H1 (cell line): ENCODE data around the gene CCDC78. TPM values are rescaled to one million over a fixed set of nuclear protein-coding genes. Genes with fewer than 3 reads are reported as not detected.
A peak's percentile ranks its signal among the peaks of the same experiment; 100 is the strongest.

Experiments used
- CTCF ChIA-PET: fragments of 300-600 bp; sonication (Branson Sonifier 250); formaldehyde crosslinking; loops from one replicate; lab custom pipeline; 2021; ENCODE audit not compliant: partially characterized antibody; lab: Charles Lee
- POLR2A ChIA-PET: fragments of 300-600 bp; sonication (Branson Sonifier 250); formaldehyde crosslinking; loops from one replicate; lab custom pipeline; 2021; ENCODE audit warnings: inconsistent platforms; ENCODE audit not compliant: partially characterized antibody; lab: Charles Lee
- DNase-seq, 2 experiments: peaks; one replicate each; pipeline versions ENCODE4 v3.0.0 to v3.0.0-alpha.2; 2010 to 2022; ENCODE audit warnings: low spot score in 2 of 2, low read depth in 1 of 2, mixed read lengths in 1 of 2
- FAIRE-seq: peaks from 2 replicates; lab custom pipeline; 2011; peaks lifted over from hg19 to GRCh38; lab: Jason Lieb, UNC
- H2AFZ ChIP-seq: 2 replicates; pipeline ENCODE4 v1.8.1; 2012; ENCODE audit warnings: low read length, inconsistent platforms
- H2AK5ac ChIP-seq: 2 replicates; pipeline ENCODE4 v1.6.1; 2013; ENCODE audit warnings: low read depth, low read length
- H2BK120ac ChIP-seq: replicated peaks from 2 replicates; pipeline ENCODE3; 2013; ENCODE audit warnings: low read depth, low read length, inconsistent platforms
- H2BK12ac ChIP-seq: 2 replicates; pipeline ENCODE4 v1.6.1; 2013; ENCODE audit warnings: low read depth, low read length
- H2BK15ac ChIP-seq: 2 replicates; pipeline ENCODE4 v1.6.1; 2013; ENCODE audit warnings: low read length
- H2BK20ac ChIP-seq: 2 replicates; pipeline ENCODE4 v1.6.1; 2013; ENCODE audit warnings: low read length
- H2BK5ac ChIP-seq: 2 replicates; pipeline ENCODE4 v1.6.1; 2013; ENCODE audit warnings: low read depth, low read length
- H3K14ac ChIP-seq: 2 replicates; pipeline ENCODE4 v1.6.1; 2013; ENCODE audit warnings: inconsistent platforms; ENCODE audit not compliant: insufficient read length
- H3K18ac ChIP-seq: 2 replicates; pipeline ENCODE4 v1.6.1; 2013; ENCODE audit warnings: low read length; ENCODE audit errors: extremely low read depth
- H3K23ac ChIP-seq: 2 replicates; pipeline ENCODE4 v1.6.1; 2013; ENCODE audit warnings: inconsistent platforms; ENCODE audit not compliant: insufficient read length
- H3K23me2 ChIP-seq: 2 replicates; pipeline ENCODE4 v1.6.1; 2013; ENCODE audit warnings: low read depth, low read length
- H3K27ac ChIP-seq: 2 replicates; pipeline ENCODE4 v1.6.1; 2011; ENCODE audit warnings: low read depth, low read length, inconsistent platforms
- H3K27me3 ChIP-seq, 4 experiments: replicated peaks in 1 of 4; 1 replicate in 1 of 4; 2 replicates in 3 of 4; pipeline versions ENCODE4 v1.6.1 to v1.8.1; 2011 to 2013; ENCODE audit warnings: low read length in 3 of 4, mild to moderate bottlenecking in 3 of 4, inconsistent platforms in 2 of 4, mixed read lengths in 2 of 4, moderate library complexity in 1 of 4; ENCODE audit not compliant: control insufficient read depth in 3 of 4, insufficient read depth in 3 of 4; ENCODE audit errors: extremely low read depth in 1 of 4
- H3K36me3 ChIP-seq, 4 experiments: 2 replicates each; pipeline versions ENCODE4 v1.6.1 to v1.8.1; 2011 to 2013; ENCODE audit warnings: mild to moderate bottlenecking in 4 of 4, low read length in 3 of 4, moderate library complexity in 2 of 4, control low read depth in 1 of 4, inconsistent platforms in 1 of 4; ENCODE audit not compliant: insufficient read depth in 4 of 4, control insufficient read depth in 2 of 4
- H3K4ac ChIP-seq: replicated peaks from 2 replicates; pipeline ENCODE3; 2013; ENCODE audit warnings: low read length, low read depth, mixed read lengths, inconsistent platforms; ENCODE audit not compliant: insufficient read length
- H3K4me1 ChIP-seq, 4 experiments: replicated peaks in 1 of 4; 1 replicate in 1 of 4; 2 replicates in 3 of 4; pipeline versions ENCODE4 v1.6.1 to v1.8.1; 2011 to 2013; ENCODE audit warnings: low read length in 3 of 4, inconsistent platforms in 2 of 4, mixed read lengths in 1 of 4; ENCODE audit not compliant: insufficient read depth in 4 of 4, control insufficient read depth in 3 of 4
- H3K4me2 ChIP-seq, 2 experiments: 2 replicates each; pipeline versions ENCODE4 v1.6.1 to v1.8.1; 2011 to 2013; ENCODE audit warnings: low read depth in 2 of 2, low read length in 2 of 2, control low read depth in 1 of 2, inconsistent platforms in 1 of 2, mild to moderate bottlenecking in 1 of 2; ENCODE audit not compliant: insufficient read depth in 1 of 2
- H3K4me3 ChIP-seq, 4 experiments: fragments of 200-600, 300-600 bp in 1 of 4; sonication (generic), shearing (Covaris generic), sonication (Bioruptor Twin) in 1 of 4; 2 replicates each; pipeline versions ENCODE4 v1.5.1 to v1.8.1; 2011 to 2016; ENCODE audit warnings: low read length in 4 of 4, low read depth in 3 of 4, control low read depth in 2 of 4, inconsistent platforms in 2 of 4, mild to moderate bottlenecking in 2 of 4, mixed read lengths in 1 of 4, moderate library complexity in 1 of 4; ENCODE audit not compliant: insufficient read depth in 2 of 4; ENCODE audit errors: extremely low read depth in 1 of 4
- H3K56ac ChIP-seq: replicated peaks from 2 replicates; pipeline ENCODE3; 2013; ENCODE audit warnings: low read depth, mild to moderate bottlenecking, mixed read lengths, low read length, inconsistent platforms; ENCODE audit not compliant: insufficient read length
- H3K79me1 ChIP-seq: 2 replicates; pipeline ENCODE4 v1.6.1; 2013; ENCODE audit warnings: low read depth, low read length, control low read depth
- H3K79me2 ChIP-seq, 2 experiments: 2 replicates each; pipeline versions ENCODE4 v1.6.1 to v1.8.1; 2012 to 2013; ENCODE audit warnings: low read length in 2 of 2, mild to moderate bottlenecking in 2 of 2, inconsistent platforms in 1 of 2; ENCODE audit not compliant: insufficient read depth in 2 of 2, control insufficient read depth in 1 of 2
- H3K9ac ChIP-seq, 4 experiments: replicated peaks in 1 of 4; 1 replicate in 1 of 4; 2 replicates in 3 of 4; pipeline versions ENCODE4 v1.6.1 to v1.8.1; 2011 to 2013; ENCODE audit warnings: low read depth in 3 of 4, low read length in 3 of 4, control low read depth in 2 of 4, mild to moderate bottlenecking in 2 of 4, moderate library complexity in 2 of 4, inconsistent platforms in 1 of 4; ENCODE audit errors: extremely low read depth in 1 of 4
- H3K9me3 ChIP-seq, 2 experiments: 2 replicates each; pipeline versions ENCODE4 v1.6.1 to v1.8.1; 2012 to 2013; ENCODE audit warnings: mild to moderate bottlenecking in 2 of 2, moderate library complexity in 2 of 2, control low read depth in 1 of 2, inconsistent platforms in 1 of 2, low read depth in 1 of 2, low read length in 1 of 2, mixed read lengths in 1 of 2; ENCODE audit not compliant: insufficient read depth in 2 of 2
- H4K20me1 ChIP-seq, 2 experiments: replicated peaks in 1 of 2; 2 replicates each; pipeline versions ENCODE3 to v1.8.1; 2011 to 2013; ENCODE audit warnings: inconsistent platforms in 2 of 2, low read length in 2 of 2, mild to moderate bottlenecking in 1 of 2; ENCODE audit not compliant: insufficient read depth in 2 of 2, control insufficient read depth in 1 of 2
- H4K5ac ChIP-seq: 2 replicates; pipeline ENCODE4 v1.6.1; 2013; ENCODE audit warnings: low read length, low read depth, mixed read lengths, inconsistent platforms; ENCODE audit not compliant: insufficient read length
- H4K8ac ChIP-seq: 2 replicates; pipeline ENCODE4 v1.8.0; 2013; ENCODE audit warnings: mild to moderate bottlenecking, moderate library complexity, low read length, inconsistent platforms; ENCODE audit not compliant: insufficient read depth; ENCODE audit errors: extremely low read depth
- H4K91ac ChIP-seq: replicated peaks from 2 replicates; pipeline ENCODE3; 2013; ENCODE audit warnings: low read length, mixed read lengths, inconsistent platforms; ENCODE audit not compliant: insufficient read length
- EZH2 ChIP-seq: fragments of 200-600 bp; sonication (generic); IDR thresholded peaks from 2 replicates; pipeline ENCODE4 v1.7.1; 2012; ENCODE audit warnings: low read depth, mild to moderate bottlenecking, moderate library complexity, low read length, inconsistent platforms; ENCODE audit not compliant: severe bottlenecking
- SUZ12 ChIP-seq: fragments of 200-600 bp; sonication (generic); IDR thresholded peaks from 2 replicates; pipeline ENCODE4 v1.6.1; 2012; ENCODE audit warnings: mild to moderate bottlenecking, inconsistent platforms, low read length, moderate library complexity, mixed read lengths
- ZNF274 ChIP-seq: IDR thresholded peaks from 2 replicates; pipeline ENCODE4 v1.7.0; 2012; ENCODE audit warnings: low read length, borderline replicate concordance; ENCODE audit errors: extremely low read depth
- WGBS, 2 experiments: shearing (Covaris generic) in 1 of 2; methylation state at CpG; one replicate each; pipeline versions ENCODE4 v1.1.6 to v1.1.7; 2013 to 2015; ENCODE audit warnings: low lambda C conversion rate in 2 of 2, mixed read lengths in 2 of 2, inconsistent platforms in 1 of 2, low coverage in 1 of 2, missing lambda C conversion rate in 1 of 2; ENCODE audit not compliant: insufficient replicate concordance in 2 of 2, insufficient coverage in 1 of 2, insufficient read length in 1 of 2; ENCODE audit errors: extremely low coverage in 1 of 2, missing lambda C conversion rate in 1 of 2; 5-methylcytosine and 5-hydroxymethylcytosine counted together
- polyA plus RNA-seq, 7 experiments: library from polyadenylated mRNA; depleted of rRNA in 3 of 7; stranded (reverse) in 5 of 7; unstranded in 2 of 7; fragments of >200 nt in 5 of 7; fragments of 200-250 nt in 2 of 7; gene quantifications; 1 replicate in 5 of 7; 2 replicates in 1 of 7; 4 replicates in 1 of 7; pipeline versions ENCODE4 v1.2.1 to v1.2.3, GENCODE V29; 2011 to 2013; ENCODE audit warnings: missing spikeins in 2 of 7, mixed read lengths in 2 of 7
- total RNA-seq: library from RNA; stranded (reverse); fragmentation: NEBNext Ultra II Directional; extraction: Animal tissue kit (Norgen Biotek cat#: 25700); gene quantifications from 2 replicates; pipeline ENCODE4 v1.2.1, GENCODE V29; 2021

Gene CCDC78
- total and polyA plus RNA-seq, 2 of the 8 experiments (the other 6 are each of a cell fraction or from before 2014, with no cell fraction given), result 7.1 to 8.5 TPM

DNA sequence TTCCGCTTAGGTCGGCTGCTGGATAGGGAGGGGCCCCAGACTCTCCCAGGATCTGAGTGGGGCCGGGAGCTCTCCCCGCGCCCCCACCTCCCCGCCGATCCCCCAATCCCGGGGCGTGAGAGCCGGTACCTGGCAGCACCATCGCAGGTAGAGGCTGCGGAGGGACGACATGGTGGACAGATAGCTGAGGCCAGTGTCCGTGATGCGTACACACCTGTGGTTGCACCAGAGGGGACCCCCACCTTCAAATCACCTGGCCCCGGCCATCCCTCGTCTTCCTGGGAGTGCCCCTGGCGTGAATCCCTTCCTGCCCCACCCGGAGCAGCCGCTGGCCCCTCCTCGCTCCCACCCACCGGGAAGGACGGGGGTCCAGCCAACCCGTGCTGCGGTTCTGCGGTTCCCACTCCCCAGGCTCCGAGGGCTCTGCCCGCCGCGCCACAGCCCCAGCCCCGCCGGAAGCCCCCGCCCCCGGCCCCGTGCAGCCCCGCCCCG, 31.3 kb downstream of the CCDC78 start:
- no peak overlapping the region for H2BK20ac ChIP-seq
- WGBS, 2 experiments, result 6% methylated on average over 15 of the region's 37 CpGs; no CpG with 5 or more reads in 1 of the 2 experiments
- H3K18ac ChIP-seq, result no peak overlapping the region
- POLR2A ChIA-PET, result interaction anchor here (0.8 to 4.6 kb wide), 13 partner anchors 9 to 125 kb away, joined by 3 to 48 read pairs (median 5); partner anchors contain the start of genes ANTKMT, CCDC78, JMJD8 and METRN
- H4K91ac ChIP-seq, result no peak overlapping the region
- no peaks in the 10 kb centered on the region for H3K36me3 ChIP-seq
- DNase-seq (peak in 1 of 2 experiments; percentile 70), FAIRE-seq (no peak)
- H2BK15ac ChIP-seq, result no peak overlapping the region
- TF ChIP-seq EZH2 (peak; percentile 28), ZNF274 (no peak), SUZ12 (peak; percentile 20; the same call in 1 of the 2 replicates)
- no peak overlapping the region; the same call in 1 of the 2 replicates for H4K8ac ChIP-seq
- H3K4me3 ChIP-seq, result peak overlapping the region; percentile 48 to 78 (median 50)
- no peak overlapping the region for H3K23ac ChIP-seq
- no peaks in the 10 kb centered on the region for H3K79me1 ChIP-seq
- no peak overlapping the region for H2BK5ac ChIP-seq
- no peak overlapping the region for H2AK5ac ChIP-seq
- no peak overlapping the region for H3K14ac ChIP-seq
- no peaks in the 10 kb centered on the region for H3K9me3 ChIP-seq
- no peak overlapping the region for H2BK120ac ChIP-seq
- no peak overlapping the region for H3K56ac ChIP-seq
- H2AFZ ChIP-seq, result no peak overlapping the region
- no peak overlapping the region for H4K5ac ChIP-seq
- H3K4me1 ChIP-seq, result peaks cover 0 to 13% (median 9%) of the 10 kb centered on the region in 4 experiments; a peak in 4 of 7 replicates
- peaks cover 0 to 10% of the 10 kb centered on the region in 2 experiments for H4K20me1 ChIP-seq
- no peak overlapping the region for H3K9ac ChIP-seq
- H3K27me3 ChIP-seq, result peaks cover 7 to 70% (median 47%) of the 10 kb centered on the region in 4 experiments
- H3K23me2 ChIP-seq, result peaks cover 8% of the 10 kb centered on the region; the same call in 1 of the 2 replicates
- no peak overlapping the region for H3K27ac ChIP-seq
- no peak overlapping the region for H3K4ac ChIP-seq
- 0 out of 2 replicates have a peak overlapping the region, but pooled peaks have one; percentile 2 for H2BK12ac ChIP-seq
- CTCF ChIA-PET, result interaction anchor here (0.8 to 2.3 kb wide), 4 partner anchors 9 to 17 kb away, joined by 3 to 15 read pairs (median 6); no protein-coding TSS in a partner anchor
- H3K4me2 ChIP-seq, result peak overlapping the region; percentile 87 to 95
- no peaks in the 10 kb centered on the region for H3K79me2 ChIP-seq
